K562 (cell line): Measurements from ENCODE around the gene ZER1. TPM values are rescaled to one million over a fixed set of nuclear protein-coding genes. Genes with fewer than 3 reads are reported as not detected.

Experiments used
- ARHGAP35 ChIP-seq: fragments of 450-650 bp; IDR thresholded peaks from 2 replicates; pipeline ENCODE4 v1.6.1; 2018; ENCODE audit not compliant: partially characterized antibody
- ARID4B ChIP-seq: sonication (generic); formaldehyde crosslinking; IDR thresholded peaks from 2 replicates; pipeline ENCODE4 v1.8.0; 2022; ENCODE audit warnings: mild to moderate bottlenecking, missing genetic modification reagents
- DLX4 ChIP-seq: fragments of 250-450 bp; sonication (Bioruptor Pico); IDR thresholded peaks from 2 replicates; pipeline ENCODE4 v1.6.1; 2021; ENCODE audit warnings: mild to moderate bottlenecking
- E2F3 ChIP-seq: fragments of 250-450 bp; sonication (Bioruptor Pico); IDR thresholded peaks from 2 replicates; pipeline ENCODE4 v1.4.0; 2020; ENCODE audit warnings: mild to moderate bottlenecking
- KDM1A ChIP-seq, 2 experiments: fragments of 450-650 bp; IDR thresholded peaks; 2 replicates each; pipeline ENCODE4 v1.6.1; 2016; ENCODE audit warnings: mild to moderate bottlenecking in 2 of 2
- NR1H2 ChIP-seq: sonication (generic); formaldehyde crosslinking; IDR thresholded peaks from 2 replicates; pipeline ENCODE4 v1.4.0; 2020; ENCODE audit warnings: mild to moderate bottlenecking, missing genetic modification reagents
- POLR2H ChIP-seq: IDR thresholded peaks from 2 replicates; pipeline ENCODE4 v1.6.1; 2016; ENCODE audit warnings: missing genetic modification characterization, low read depth, mild to moderate bottlenecking, control low read depth, missing compliant biosample characterization, moderate library complexity
- RBM22 ChIP-seq: fragments of 200-400 bp; formaldehyde crosslinking; IDR thresholded peaks from 2 replicates; pipeline ENCODE4 v1.6.1; 2018; ENCODE audit warnings: low read length, low read depth; ENCODE audit not compliant: poor library complexity, severe bottlenecking
- ZEB2 ChIP-seq: fragments of 450-650 bp; IDR thresholded peaks from 2 replicates; pipeline ENCODE4 v1.6.1; 2016
- ZNF12 ChIP-seq: sonication (generic); formaldehyde crosslinking; IDR thresholded peaks from 2 replicates; pipeline ENCODE4 v1.4.0; 2020; ENCODE audit warnings: mild to moderate bottlenecking, missing genetic modification reagents
- ZNF431 ChIP-seq: sonication (generic); formaldehyde crosslinking; IDR thresholded peaks from 2 replicates; pipeline ENCODE4 v1.8.0; 2022; ENCODE audit warnings: mild to moderate bottlenecking, missing genetic modification reagents
- polyA plus RNA-seq, 8 experiments: library from polyadenylated mRNA; depleted of rRNA in 4 of 8; stranded (reverse) in 5 of 8; unstranded in 3 of 8; fragments of >200 nt; fragmentation: Nextera tagmentation in 2 of 8; fragmentation: Illumina TruSeq in 1 of 8; extraction: Ambion mirVana in 2 of 8; extraction: Trizol in 1 of 8; gene quantifications; 2 replicates each; pipeline versions ENCODE4 v1.2.1 to v1.2.3, GENCODE V29; 2011 to 2014; ENCODE audit warnings: inconsistent platforms in 1 of 8, missing spikeins in 1 of 8
- total RNA-seq, 7 experiments: library from RNA; depleted of rRNA in 6 of 7; stranded (reverse); fragments of >200 nt in 6 of 7; fragmentation: Illumina TruSeq in 2 of 7; extraction: Trizol in 2 of 7; gene quantifications; 2 replicates each; pipeline versions ENCODE4 v1.2.1 to v1.2.3, GENCODE V29; 2011 to 2021; ENCODE audit warnings: low replicate concordance in 1 of 7

The ZER1 gene
- total and polyA plus RNA-seq, 9 of the 15 experiments (the other 6 are each of a cell fraction or from before 2014, with no cell fraction given), result 0.07 to 10.7 (median 6.2) TPM

- TF ChIP-seq KDM1A (IDR thresholded peaks at IDR 0.05) (no peak), ARHGAP35 (no peak), ZNF431 (CRISPR knock-in tag) (no peak), ZEB2 (0 out of 2 replicates have a peak, but pooled peaks have one; percentile 25), E2F3 (CRISPR knock-in tag) (no peak), RBM22 (no peak), ARID4B (CRISPR knock-in tag) (peak; percentile 11), ZNF12 (CRISPR knock-in tag) (no peak), DLX4 (CRISPR knock-in tag) (no peak), POLR2H (tag) (no peak), NR1H2 (CRISPR knock-in tag) (0 out of 2 replicates have a peak, but pooled peaks have one; percentile 4)
- TF ChIP-seq, all 486 proteins: peak for 12
Measured at GRCh38 chr9:128771094-128771721, 519 bp downstream of the ZER1 start (continued).
